Liver (tissue), 9 donors: ENCODE measurements around the gene FKBP1A. TPM values are rescaled to one million over a fixed set of nuclear protein-coding genes. Genes with fewer than 3 reads are reported as not detected.

Experiments
- DNase-seq: peaks from one replicate; pipeline ENCODE4 v3.0.0-alpha.2; 2017; ENCODE audit warnings: low spot score
- H3K27ac ChIP-seq, 2 donors: one replicate each; pipeline ENCODE4 v1.7.0; 2013; ENCODE audit warnings: inconsistent platforms in 2 of 2, low read length in 2 of 2, control low read depth in 1 of 2, low read depth in 1 of 2, mild to moderate bottlenecking in 1 of 2
- H3K27me3 ChIP-seq, 4 donors: one replicate each; pipeline versions ENCODE4 v1.6.1 to v1.7.0; 2013; ENCODE audit warnings: low read length in 3 of 4, inconsistent platforms in 1 of 4, mild to moderate bottlenecking in 1 of 4, moderate library complexity in 1 of 4; ENCODE audit not compliant: control insufficient read depth in 4 of 4, insufficient read depth in 4 of 4
- H3K36me3 ChIP-seq, 4 donors: one replicate each; pipeline versions ENCODE4 v1.6.1 to v1.7.0; 2013; ENCODE audit warnings: low read length in 3 of 4, mild to moderate bottlenecking in 3 of 4, low read depth in 1 of 4, moderate library complexity in 1 of 4; ENCODE audit not compliant: control insufficient read depth in 4 of 4, insufficient read depth in 3 of 4
- H3K4me1 ChIP-seq, 4 donors: one replicate each; pipeline versions ENCODE4 v1.6.1 to v1.7.0; 2013; ENCODE audit warnings: low read length in 3 of 4, mild to moderate bottlenecking in 3 of 4, moderate library complexity in 1 of 4; ENCODE audit not compliant: control insufficient read depth in 4 of 4, insufficient read depth in 4 of 4
- H3K4me3 ChIP-seq, 3 donors: one replicate each; pipeline versions ENCODE4 v1.6.1 to v1.7.0; 2013; ENCODE audit warnings: low read length in 3 of 3, control low read depth in 1 of 3, low read depth in 1 of 3, mild to moderate bottlenecking in 1 of 3
- H3K9ac ChIP-seq, 2 donors: one replicate each; pipeline ENCODE4 v1.7.0; 2013; ENCODE audit warnings: low read length in 2 of 2, mild to moderate bottlenecking in 2 of 2, moderate library complexity in 2 of 2, control low read depth in 1 of 2, low read depth in 1 of 2
- H3K9me3 ChIP-seq, 4 donors: one replicate each; pipeline versions ENCODE4 v1.6.1 to v1.7.0; 2013; ENCODE audit warnings: low read length in 3 of 4; ENCODE audit not compliant: control insufficient read depth in 4 of 4
- ATF3 ChIP-seq: IDR thresholded peaks from 2 replicates; pipeline ENCODE4 v1.6.1; 2016; ENCODE audit warnings: antibody characterized with exemption
- CTCF ChIP-seq: fragments of 150-350 bp; IDR thresholded peaks from 2 replicates; pipeline ENCODE4 v1.5.1; 2017; ENCODE audit warnings: improper control_type of control experiment, low read depth, low read length; ENCODE audit not compliant: missing input control
- FOXA2 ChIP-seq: IDR thresholded peaks from 2 replicates; pipeline ENCODE4 v1.6.1; 2016; ENCODE audit warnings: antibody characterized with exemption
- GABPA ChIP-seq, 2 donors: IDR thresholded peaks in 1 of 2; conservative IDR thresholded peaks in 1 of 2; 2 replicates each; pipeline ENCODE4 v1.6.1; 2016; ENCODE audit warnings: antibody characterized with exemption in 2 of 2, mild to moderate bottlenecking in 1 of 2, moderate library complexity in 1 of 2
- HNF4G ChIP-seq: IDR thresholded peaks from 2 replicates; pipeline ENCODE4 v1.6.1; 2016; ENCODE audit warnings: antibody characterized with exemption
- MAX ChIP-seq: IDR thresholded peaks from 2 replicates; pipeline ENCODE4 v1.6.1; 2016; ENCODE audit warnings: antibody characterized with exemption
- RAD21 ChIP-seq, 2 donors: IDR thresholded peaks; 2 replicates each; pipeline ENCODE4 v1.6.1; 2016; ENCODE audit warnings: antibody characterized with exemption in 2 of 2, mild to moderate bottlenecking in 2 of 2
- REST ChIP-seq: IDR thresholded peaks from 2 replicates; pipeline ENCODE4 v1.6.1; 2016; ENCODE audit warnings: antibody characterized with exemption, mild to moderate bottlenecking
- TAF1 ChIP-seq: conservative IDR thresholded peaks from 2 replicates; pipeline ENCODE4 v1.6.1; 2016; ENCODE audit warnings: antibody characterized with exemption, mild to moderate bottlenecking
- ZBTB33 ChIP-seq: IDR thresholded peaks from 2 replicates; pipeline ENCODE4 v1.6.1; 2016; ENCODE audit warnings: antibody characterized with exemption
- WGBS: extraction: QIAGEN DNeasy Blood & Tissue Kit; methylation state at CpG from one replicate; pipeline ENCODE4 v1.1.7; 2013; 5-methylcytosine and 5-hydroxymethylcytosine counted together
- polyA plus RNA-seq, 2 donors: library from polyadenylated mRNA; stranded (reverse) in 1 of 2; unstranded in 1 of 2; fragments of 200-250 nt in 1 of 2; fragments of >200 nt in 1 of 2; fragmentation: Nextera tagmentation in 1 of 2; extraction: Ambion mirVana in 1 of 2; gene quantifications; one replicate each; pipeline versions ENCODE4 v1.2.1 to v1.2.3, GENCODE V29; 2013 to 2015
- total RNA-seq, 2 donors: library from RNA; depleted of rRNA; stranded (reverse); fragments of >200 nt; gene quantifications; one replicate each; pipeline ENCODE4 v1.2.3, GENCODE V29; 2014
- donor health status: healthy.
- donor health status: healthy.
- donor health status: healthy.
- donor health status: healthy.
- donor health status: healthy.

The FKBP1A gene
- total and polyA plus RNA-seq, 4 donors: 49.3 to 114 (median 76.9) TPM

GRCh38 chr20:1381753-1382591, 10.9 kb downstream of the FKBP1A start:
- no peak for TF ChIP-seq CTCF
- no peak for TF ChIP-seq HNF4G
- no peak for TF ChIP-seq ATF3
- WGBS: 80% methylated on average over 6 of the region's 6 CpGs

GRCh38 chr20:1378735-1379125, 14.1 kb downstream of the FKBP1A start:
- no peaks in the 10 kb centered on the region for H3K9me3 ChIP-seq
- H3K4me1 ChIP-seq: peaks cover 7 to 51% (median 27%) of the 10 kb centered on the region in 4 donors
- H3K27ac ChIP-seq: no peak overlapping the region
- no peak overlapping the region for H3K4me3 ChIP-seq
- DNase-seq: no peak
- no peak overlapping the region for H3K9ac ChIP-seq
- H3K27me3 ChIP-seq: no peaks in the 10 kb centered on the region
- TF ChIP-seq HNF4G (no peak), FOXA2 (no peak), TAF1 (no peak), REST (no peak), MAX (no peak), CTCF (no peak), ZBTB33 (no peak), RAD21 (IDR thresholded peaks at IDR 0.05) (no peak), GABPA (IDR thresholded peaks at IDR 0.05 in 1 of 2, conservative IDR thresholded peaks at IDR 0.05 in 1 of 2) (no peak)
- no peaks in the 10 kb centered on the region for H3K36me3 ChIP-seq
- 92% methylated on average over 6 of the region's 6 CpGs for WGBS

More at GRCh38 chr20:1381753-1382591, 10.9 kb downstream of the FKBP1A start:
- Histone ChIP-seq H3K4me1 (peaks cover 13 to 48% (median 26%) of the 10 kb centered on the region in 4 donors), H3K27me3 (no peaks in the 10 kb centered on the region), H3K9ac (no peak overlapping the region), H3K9me3 (no peaks in the 10 kb centered on the region), H3K36me3 (no peaks in the 10 kb centered on the region), H3K4me3 (no peak overlapping the region), H3K27ac (no peak overlapping the region)
- no peak for DNase-seq
